Activated CD8-positive, alpha-beta T cell treated with anti-CD3 and anti-CD28 coated beads for 36 hours (primary cell): Measurements from ENCODE around the gene NT5C. TPM values are rescaled to one million over a fixed set of nuclear protein-coding genes. Genes with fewer than 3 reads are reported as not detected.

Experiments used
- ATAC-seq: fragments of 200-7000 bp; cut with Tn5 transposase; one replicate; pipeline ENCODE4 v1.10.0; 2021; ENCODE audit warnings: mild to moderate bottlenecking, moderate library complexity
- CTCF ChIA-PET: fragments of 350-600 bp; sonication (Branson Sonifier 250); formaldehyde crosslinking; loops from one replicate; lab custom pipeline; 2021; ENCODE audit warnings: antibody characterized with exemption; lab: Charles Lee
- POLR2A ChIA-PET: fragments of 350-600 bp; sonication (Branson Sonifier 250); formaldehyde crosslinking; loops from one replicate; lab custom pipeline; 2021; ENCODE audit warnings: antibody characterized with exemption; lab: Charles Lee
- DNase-seq: peaks from one replicate; pipeline ENCODE4 v3.0.0-alpha.2; 2020
- H3K27ac Mint-ChIP-seq: one replicate; pipeline ENCODE4 v1.8.0; 2021; ENCODE audit warnings: mild to moderate bottlenecking, mixed read lengths
- H3K27me3 Mint-ChIP-seq: one replicate; pipeline ENCODE4 v1.8.0; 2021; ENCODE audit warnings: mixed read lengths
- H3K36me3 Mint-ChIP-seq: one replicate; pipeline ENCODE4 v1.8.0; 2021; ENCODE audit warnings: low read depth, mixed read lengths
- H3K4me1 Mint-ChIP-seq: one replicate; pipeline ENCODE4 v1.8.0; 2021; ENCODE audit warnings: low read depth, mixed read lengths
- H3K4me3 Mint-ChIP-seq: one replicate; pipeline ENCODE4 v1.8.0; 2021; ENCODE audit warnings: mild to moderate bottlenecking, moderate library complexity, mixed read lengths
- H3K9me3 Mint-ChIP-seq: one replicate; pipeline ENCODE4 v1.8.0; 2021; ENCODE audit warnings: mixed read lengths
- intact Hi-C: fragments of 100-400 bp; cut with micrococcal nuclease; formaldehyde crosslinking; loops from one replicate; pipeline ENCODE4 v1.10.0; 2022
- total RNA-seq, 2 experiments: library from RNA; stranded (reverse); gene quantifications; one replicate each; pipeline ENCODE4 v1.2.3, GENCODE V29; 2021
- TF ChIP-seq, protein P1 (sequence below): fragments of 200-600 bp; IDR thresholded peaks from one replicate; pipeline ENCODE4 v1.8.0; 2022; ENCODE audit warnings: antibody characterized with exemption, mild to moderate bottlenecking

NT5C gene
- 10 to 100 TPM; 66.1 to 68.1 TPM for total RNA-seq

DNA sequence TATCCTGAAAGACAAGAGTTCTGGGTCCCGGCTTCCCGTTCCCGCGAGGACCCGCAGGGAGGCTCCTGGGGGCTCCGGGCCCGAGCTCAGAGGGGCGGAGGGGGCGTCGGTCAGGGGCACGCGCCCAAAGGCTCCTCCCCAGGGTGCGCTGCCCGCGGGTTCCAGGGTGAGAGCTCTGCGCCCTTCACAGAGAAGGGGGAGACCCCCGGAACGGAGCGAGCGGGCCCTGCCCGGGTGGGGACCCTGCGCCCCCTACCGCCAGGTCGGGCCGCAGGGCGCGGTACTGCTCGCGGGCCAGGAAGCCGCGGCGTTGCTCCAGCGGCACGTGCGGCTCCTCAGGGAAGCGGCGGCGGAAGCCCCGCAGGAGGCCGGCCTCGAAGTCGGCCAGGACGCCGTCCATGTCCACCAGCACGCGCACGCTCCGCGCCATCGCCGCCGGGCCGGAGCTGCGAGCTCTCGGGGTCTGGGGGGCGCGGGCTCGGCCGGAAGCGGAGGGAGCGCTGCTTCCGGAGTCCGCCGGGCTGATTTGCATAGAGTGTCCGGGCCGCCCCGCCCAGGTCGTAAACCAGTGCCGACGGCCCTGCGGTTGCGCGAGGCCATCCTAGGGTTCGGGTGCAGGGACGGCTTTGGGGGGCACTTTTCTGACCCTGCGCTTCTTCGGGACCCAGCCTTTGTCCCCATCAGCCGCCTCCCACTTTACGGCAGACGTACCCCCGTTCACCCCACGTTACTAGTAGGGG, at the start of gene NT5C:
Gene NT5C, minus strand, starts transcription at position 465 of the 740 bp plus-strand sequence. Its CDS starts 35 bp downstream, at position 430.
- peak within 1 kb of the TSS; percentile 93 for H3K27ac Mint-ChIP-seq
- intact Hi-C loops, result no loop called here
- H3K27me3 Mint-ChIP-seq, result no peaks in the 10 kb centered on the region
- ATAC-seq (peak; percentile 83), DNase-seq (peak; percentile 86)
- H3K4me3 Mint-ChIP-seq, result peak within 1 kb of the TSS; percentile 86
- no peaks in the 10 kb centered on the region for H3K9me3 Mint-ChIP-seq
- peaks cover 16% of the 10 kb centered on the region for H3K36me3 Mint-ChIP-seq
- H3K4me1 Mint-ChIP-seq, result peaks cover 12% of the 10 kb centered on the region
- TF ChIP-seq, protein P1, sequence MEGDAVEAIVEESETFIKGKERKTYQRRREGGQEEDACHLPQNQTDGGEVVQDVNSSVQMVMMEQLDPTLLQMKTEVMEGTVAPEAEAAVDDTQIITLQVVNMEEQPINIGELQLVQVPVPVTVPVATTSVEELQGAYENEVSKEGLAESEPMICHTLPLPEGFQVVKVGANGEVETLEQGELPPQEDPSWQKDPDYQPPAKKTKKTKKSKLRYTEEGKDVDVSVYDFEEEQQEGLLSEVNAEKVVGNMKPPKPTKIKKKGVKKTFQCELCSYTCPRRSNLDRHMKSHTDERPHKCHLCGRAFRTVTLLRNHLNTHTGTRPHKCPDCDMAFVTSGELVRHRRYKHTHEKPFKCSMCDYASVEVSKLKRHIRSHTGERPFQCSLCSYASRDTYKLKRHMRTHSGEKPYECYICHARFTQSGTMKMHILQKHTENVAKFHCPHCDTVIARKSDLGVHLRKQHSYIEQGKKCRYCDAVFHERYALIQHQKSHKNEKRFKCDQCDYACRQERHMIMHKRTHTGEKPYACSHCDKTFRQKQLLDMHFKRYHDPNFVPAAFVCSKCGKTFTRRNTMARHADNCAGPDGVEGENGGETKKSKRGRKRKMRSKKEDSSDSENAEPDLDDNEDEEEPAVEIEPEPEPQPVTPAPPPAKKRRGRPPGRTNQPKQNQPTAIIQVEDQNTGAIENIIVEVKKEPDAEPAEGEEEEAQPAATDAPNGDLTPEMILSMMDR, result peak; percentile 51
- CTCF ChIA-PET, result interaction anchor here (0.6 to 9.2 kb wide), 32 partner anchors 9 to 170 kb away, joined by 3 to 147 read pairs (median 4); partner anchors contain the start of genes ARMC7, CDR2L, GGA3 and MIF4GD
- POLR2A ChIA-PET, result interaction anchor here (0.7 to 3.9 kb wide), 16 partner anchors 9 to 170 kb away, joined by 3 to 40 read pairs (median 4); partner anchors contain the start of genes ARMC7, JPT1, NUP85 and SLC16A5

DNA sequence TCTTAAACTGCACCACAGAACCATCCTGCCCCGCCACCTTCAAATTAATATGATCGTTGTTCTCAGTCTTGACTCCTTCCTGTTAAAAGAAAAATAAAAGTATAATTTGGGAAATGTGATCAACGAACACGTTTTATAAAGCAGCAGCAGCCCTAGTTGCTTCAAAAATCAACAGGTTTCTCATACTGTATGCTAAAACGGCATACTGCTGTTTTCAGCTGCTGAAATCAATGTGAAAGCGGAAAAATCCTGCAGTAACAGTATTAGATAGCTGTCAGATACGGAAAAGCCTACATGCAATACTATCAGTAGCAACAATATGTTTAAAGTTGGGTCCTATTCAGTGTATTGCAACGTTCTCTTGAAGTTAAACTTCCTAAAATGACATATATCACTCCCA, 49.6 kb upstream of the NT5C start:
- Mint-ChIP-seq H3K36me3 (peaks cover 34% of the 10 kb centered on the region), H3K4me1 (peaks cover 44% of the 10 kb centered on the region), H3K9me3 (no peaks in the 10 kb centered on the region), H3K4me3 (peak overlapping the region; percentile 90), H3K27ac (peak overlapping the region; percentile 75), H3K27me3 (no peaks in the 10 kb centered on the region)
- intact Hi-C loops, result no loop called here
- CTCF ChIA-PET, result interaction anchor here (1.1 to 2.3 kb wide), 6 partner anchors 9 to 67 kb away, joined by 3 to 8 read pairs (median 5); partner anchors contain the start of gene NT5C
- POLR2A ChIA-PET, result interaction anchor here (0.5 to 1.7 kb wide), 8 partner anchors 18 to 223 kb away, joined by 3 to 4 read pairs (median 3); partner anchors contain the start of gene JPT1
- DNase-seq (no peak), ATAC-seq (no peak)
- TF ChIP-seq, protein P1, result no peak

DNA sequence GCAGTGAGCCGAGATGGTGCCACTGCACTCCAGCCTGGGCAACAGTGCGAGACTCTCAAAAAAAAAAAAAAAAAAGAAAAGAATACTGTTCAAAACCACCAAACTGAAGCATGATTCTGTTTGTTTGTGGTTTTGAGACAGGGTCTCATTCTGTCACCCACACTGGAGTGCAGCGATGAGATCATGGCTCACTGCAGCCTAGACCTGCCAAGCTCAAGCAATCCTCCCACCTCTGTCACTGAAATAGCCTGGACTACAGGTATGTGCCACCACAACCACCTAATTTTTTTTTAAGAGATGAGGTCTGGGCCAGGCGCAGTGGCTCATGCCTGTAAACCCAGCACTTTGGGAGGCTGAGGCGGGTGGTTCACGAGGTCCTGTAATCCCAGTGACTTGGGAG, 46.9 kb upstream of the NT5C start:
- peak overlapping the region; percentile 20 for H3K27ac Mint-ChIP-seq
- no peak for ATAC-seq

DNA sequence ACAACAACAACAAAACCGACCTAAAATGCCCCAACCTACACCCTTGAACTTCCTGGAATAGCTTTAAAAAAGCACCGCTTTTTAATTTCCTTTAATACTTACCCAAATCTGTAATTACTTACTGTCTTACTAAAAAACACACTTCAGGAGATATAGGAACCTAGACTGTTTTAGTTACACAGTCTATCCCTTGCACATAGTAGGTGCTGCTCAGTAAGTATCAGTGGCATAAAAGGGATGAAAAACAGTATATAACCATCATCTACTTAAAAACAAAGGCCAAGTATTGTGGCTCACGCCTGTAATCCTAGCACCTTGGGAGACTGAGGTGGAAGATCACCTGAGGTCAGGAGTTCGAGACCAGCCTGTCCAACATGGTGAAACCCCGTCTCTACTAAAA, 45.1 kb upstream of the NT5C start:
- Mint-ChIP-seq H3K9me3 (no peaks in the 10 kb centered on the region), H3K4me3 (no peak overlapping the region), H3K27me3 (no peaks in the 10 kb centered on the region), H3K36me3 (peaks cover 60% of the 10 kb centered on the region), H3K4me1 (peaks cover 45% of the 10 kb centered on the region), H3K27ac (peak overlapping the region; percentile 42)
- CTCF ChIA-PET, result interaction anchor here (0.9 to 3.5 kb wide), 2 partner anchors 45 to 63 kb away, joined by 3 to 33 read pairs; partner anchors contain the start of gene NT5C
- intact Hi-C loops, result loop anchor here (10.0 kb wide), 1 partner anchor 62 kb away; no protein-coding TSS in a partner anchor
- DNase-seq (no peak), ATAC-seq (no peak)
- POLR2A ChIA-PET, result interaction anchor here (1.0 to 1.7 kb wide), 3 partner anchors 10 to 36 kb away, joined by 3 to 5 read pairs (median 3); partner anchors contain the start of gene JPT1
- TF ChIP-seq, protein P1, result no peak

More for the DNA sequence above, 46.9 kb upstream of the NT5C start:
- intact Hi-C loops, result loop anchor here (10.0 kb wide), 1 partner anchor 64 kb away; no protein-coding TSS in a partner anchor
- Mint-ChIP-seq H3K9me3 (no peaks in the 10 kb centered on the region), H3K4me1 (peaks cover 41% of the 10 kb centered on the region), H3K36me3 (peaks cover 50% of the 10 kb centered on the region), H3K27me3 (no peaks in the 10 kb centered on the region), H3K4me3 (no peak overlapping the region)
- DNase-seq, result peak; percentile 21
- ChIA-PET POLR2A (interaction anchor here (0.6 to 1.7 kb wide), 2 partner anchors 11 to 36 kb away, joined by 3 to 4 read pairs; no protein-coding TSS in a partner anchor), CTCF (interaction anchor here (1.6 kb wide), 1 partner anchor 65 kb away, joined by 3 read pairs; no protein-coding TSS in a partner anchor)
- TF ChIP-seq, protein P1, result no peak
